Brain microvascular endothelial cell (primary cell): ENCODE results near the gene EIF4E2.

Experiments
- DNase-seq: peaks from one replicate; pipeline ENCODE4 v3.0.0-alpha.2; 2020
- H3K27ac ChIP-seq: fragments of 250-450 bp; sonication (Bioruptor Pico); 2 replicates; pipeline ENCODE4 v1.5.1; 2020; ENCODE audit warnings: mild to moderate bottlenecking, moderate library complexity
- H3K27me3 ChIP-seq: fragments of 250-450 bp; sonication (Bioruptor Pico); replicated peaks from 2 replicates; pipeline ENCODE4 v1.5.1; 2020; ENCODE audit warnings: mild to moderate bottlenecking
- H3K36me3 ChIP-seq: fragments of 250-450 bp; sonication (Bioruptor Pico); replicated peaks from 2 replicates; pipeline ENCODE4 v1.5.1; 2020; ENCODE audit warnings: mild to moderate bottlenecking
- H3K4me3 ChIP-seq: 2 replicates; pipeline ENCODE4 v1.5.1; 2011; ENCODE audit warnings: low read depth, mild to moderate bottlenecking, control low read depth, low read length, moderate library complexity
- CTCF ChIP-seq: IDR thresholded peaks from 2 replicates; pipeline ENCODE4 v1.5.1; 2011; ENCODE audit warnings: low read depth, mild to moderate bottlenecking, moderate library complexity, low read length, control low read depth, inconsistent platforms; ENCODE audit errors: missing control alignments
- in situ Hi-C: cut with HindIII; loops from 2 replicates; pipeline ENCODE4 v1.10.0; 2017; ENCODE audit warnings: low sequenced_read_pairs, low pct_ligation_motif_present

The EIF4E2 gene

GRCh38 chr2:232613538-232614134, 63.1 kb downstream of the EIF4E2 start:
- in situ Hi-C loops = no loop called here
- no peak for DNase-seq
- TF ChIP-seq CTCF = no peak
- Histone ChIP-seq H3K4me3 (no peak overlapping the region), H3K27ac (no peak overlapping the region), H3K36me3 (no peaks in the 10 kb centered on the region), H3K27me3 (no peaks in the 10 kb centered on the region)

GRCh38 chr2:232615339-232615738, 64.8 kb downstream of the EIF4E2 start:
- Histone ChIP-seq H3K36me3 (no peaks in the 10 kb centered on the region), H3K4me3 (no peak overlapping the region), H3K27ac (no peak overlapping the region), H3K27me3 (no peaks in the 10 kb centered on the region)
- in situ Hi-C loops = no loop called here
- DNase-seq = no peak
- TF ChIP-seq CTCF = no peak
